NT2/D1 (cell line): ENCODE measurements around the gene REG4.

Source experiments
- YY1 ChIP-seq: IDR thresholded peaks from 2 replicates; pipeline ENCODE4 v1.6.1; 2011; ENCODE audit not compliant: insufficient read length, insufficient read depth
- ZNF274 ChIP-seq: IDR thresholded peaks from 2 replicates; pipeline ENCODE4 v1.6.1; 2011; ENCODE audit warnings: mild to moderate bottlenecking, low read depth, low read length

- no peak for TF ChIP-seq ZNF274
- TF ChIP-seq YY1, result no peak
These were observed 19.8 kb upstream of the REG4 start for GRCh38 chr1:119831027-119831426.
